NCI-H2196 treated with DMSO at 0.1 percent for 48 hours (cell line): ENCODE measurements around the gene PDE8B.
A peak's percentile ranks its signal among the peaks of the same experiment; 100 is the strongest.

ENCODE experiments used
- DNase-seq: peaks from one replicate; lab custom pipeline; 2025; ENCODE audit not compliant: unreplicated experiment; lab: John Stamatoyannopoulos, UW

The PDE8B gene, protein sequence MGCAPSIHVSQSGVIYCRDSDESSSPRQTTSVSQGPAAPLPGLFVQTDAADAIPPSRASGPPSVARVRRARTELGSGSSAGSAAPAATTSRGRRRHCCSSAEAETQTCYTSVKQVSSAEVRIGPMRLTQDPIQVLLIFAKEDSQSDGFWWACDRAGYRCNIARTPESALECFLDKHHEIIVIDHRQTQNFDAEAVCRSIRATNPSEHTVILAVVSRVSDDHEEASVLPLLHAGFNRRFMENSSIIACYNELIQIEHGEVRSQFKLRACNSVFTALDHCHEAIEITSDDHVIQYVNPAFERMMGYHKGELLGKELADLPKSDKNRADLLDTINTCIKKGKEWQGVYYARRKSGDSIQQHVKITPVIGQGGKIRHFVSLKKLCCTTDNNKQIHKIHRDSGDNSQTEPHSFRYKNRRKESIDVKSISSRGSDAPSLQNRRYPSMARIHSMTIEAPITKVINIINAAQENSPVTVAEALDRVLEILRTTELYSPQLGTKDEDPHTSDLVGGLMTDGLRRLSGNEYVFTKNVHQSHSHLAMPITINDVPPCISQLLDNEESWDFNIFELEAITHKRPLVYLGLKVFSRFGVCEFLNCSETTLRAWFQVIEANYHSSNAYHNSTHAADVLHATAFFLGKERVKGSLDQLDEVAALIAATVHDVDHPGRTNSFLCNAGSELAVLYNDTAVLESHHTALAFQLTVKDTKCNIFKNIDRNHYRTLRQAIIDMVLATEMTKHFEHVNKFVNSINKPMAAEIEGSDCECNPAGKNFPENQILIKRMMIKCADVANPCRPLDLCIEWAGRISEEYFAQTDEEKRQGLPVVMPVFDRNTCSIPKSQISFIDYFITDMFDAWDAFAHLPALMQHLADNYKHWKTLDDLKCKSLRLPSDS

DNA sequence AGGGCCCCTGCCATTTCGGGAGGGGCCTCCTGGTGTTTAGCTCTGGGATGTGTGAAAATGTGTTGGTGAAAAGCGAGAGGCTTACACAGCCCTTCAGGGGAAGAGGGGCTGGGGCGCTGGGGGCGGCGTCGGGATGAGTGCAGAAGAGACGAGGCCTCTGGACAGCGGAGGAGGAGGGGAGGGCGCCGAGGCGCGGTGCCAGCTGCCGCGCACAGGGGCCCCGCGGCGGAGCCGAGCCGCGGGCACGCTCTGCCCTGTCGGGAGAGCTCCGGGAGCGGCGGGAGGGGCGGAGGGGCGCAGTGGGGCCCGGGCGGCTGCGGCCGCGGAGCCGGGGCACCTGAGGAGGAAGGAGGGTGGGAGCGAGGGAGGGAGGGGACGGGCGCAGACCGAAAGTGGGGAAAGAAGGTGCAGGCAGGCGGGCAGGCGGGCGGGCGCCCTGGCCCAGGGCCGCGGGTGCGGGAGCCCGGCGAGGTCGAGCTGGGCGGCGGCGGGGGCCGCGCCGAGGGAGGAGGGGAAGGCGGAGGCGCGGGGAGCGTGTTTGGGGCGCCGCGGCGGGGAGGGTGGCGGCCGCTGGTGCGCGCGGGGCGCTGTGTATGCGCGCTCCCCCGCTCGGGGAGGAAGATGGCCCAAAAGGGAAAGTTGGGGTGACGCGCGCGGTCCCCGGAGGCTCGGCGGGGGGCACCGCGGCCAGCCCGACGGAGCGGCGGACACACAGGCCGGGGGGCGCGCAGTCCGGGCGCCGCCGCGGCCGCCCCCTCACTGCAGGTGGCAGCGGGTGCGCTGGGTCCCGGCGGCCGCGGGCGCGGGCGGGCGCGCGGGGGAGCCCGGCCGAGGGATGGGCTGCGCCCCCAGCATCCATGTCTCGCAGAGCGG, at the start of gene PDE8B:
TSS of gene PDE8B (plus strand) at position 590 of the 873 bp plus-strand sequence. CDS start at position 836, 246 bp downstream.
- no peak for DNase-seq

DNA sequence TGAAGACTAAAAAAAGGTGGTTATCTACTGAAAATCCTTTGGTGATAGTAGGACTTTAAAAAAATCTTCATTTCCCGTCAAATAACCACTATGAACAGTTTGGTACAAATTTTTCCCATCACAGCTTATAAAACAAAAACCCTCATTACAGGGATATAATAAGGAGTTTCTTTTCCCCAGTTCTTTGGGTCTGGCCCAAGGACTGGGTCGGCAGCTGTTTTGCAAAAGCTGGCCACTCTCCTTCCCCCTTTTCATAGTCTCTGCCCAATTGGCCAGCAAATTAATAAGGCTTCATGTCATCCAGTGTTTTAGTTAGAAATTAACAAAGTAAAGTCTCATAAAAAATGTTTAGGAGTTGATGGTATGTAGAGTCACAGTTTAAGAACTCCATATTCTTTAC, 47.0 kb upstream of the PDE8B start:
- DNase-seq: no peak

DNA sequence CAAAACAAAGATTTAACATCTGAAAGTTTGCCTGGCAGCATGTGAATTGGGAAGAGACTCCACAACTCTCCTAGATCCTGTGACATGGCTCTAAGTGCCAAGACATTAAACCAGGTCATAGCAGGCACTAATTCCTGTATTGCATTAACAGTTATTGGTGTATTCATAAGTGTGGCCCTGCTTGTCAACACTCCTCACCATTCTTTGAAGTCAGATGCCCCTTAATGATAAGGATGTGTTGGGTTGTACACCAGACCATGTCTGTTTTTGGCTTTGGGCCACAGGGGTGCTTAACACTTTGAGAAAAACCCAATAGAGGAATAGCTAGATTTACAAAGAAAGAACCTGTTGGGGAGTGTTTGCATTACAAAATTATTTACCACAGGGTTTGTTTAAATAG, 43.4 kb upstream of the PDE8B start:
- DNase-seq: no peak

GRCh38 chr5:77167695-77168121, 42.8 kb upstream of the PDE8B start:
- DNase-seq: no peak

DNA sequence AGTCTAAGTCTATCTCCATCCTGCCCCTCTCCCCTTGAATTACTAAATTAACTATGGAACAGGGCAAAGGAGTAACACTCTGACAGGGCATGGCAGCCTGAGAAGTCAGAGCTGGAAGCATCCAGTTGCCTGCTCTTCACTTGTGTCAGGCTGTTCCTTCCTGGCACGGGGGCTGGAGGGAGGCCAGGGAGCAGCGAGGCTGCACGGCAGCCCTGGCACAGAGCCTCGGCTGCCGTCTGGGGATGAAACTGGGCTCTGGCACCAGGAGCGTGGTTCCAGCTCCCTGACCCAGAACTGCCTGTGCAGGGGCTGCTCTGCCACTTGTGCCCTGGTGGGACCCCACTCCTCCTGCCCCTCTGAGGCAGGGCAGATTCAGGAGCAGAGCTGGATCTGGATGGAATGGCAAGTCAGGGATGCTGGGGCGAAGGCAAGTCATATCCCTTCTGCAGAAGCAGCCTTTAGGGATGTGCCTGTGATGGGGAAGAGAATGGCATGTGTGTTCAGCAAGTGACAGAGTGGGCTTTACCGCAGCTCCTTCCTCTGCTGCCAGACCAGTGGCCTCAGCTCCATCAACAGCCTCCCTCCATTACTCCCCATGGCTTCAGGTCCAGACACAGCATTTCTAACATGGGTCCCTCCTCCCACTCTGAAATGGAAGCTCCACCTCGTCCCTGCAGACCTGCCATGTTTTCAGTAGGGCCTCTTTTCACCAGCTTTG, 42.2 kb upstream of the PDE8B start:
- DNase-seq: peak; percentile 29

DNA sequence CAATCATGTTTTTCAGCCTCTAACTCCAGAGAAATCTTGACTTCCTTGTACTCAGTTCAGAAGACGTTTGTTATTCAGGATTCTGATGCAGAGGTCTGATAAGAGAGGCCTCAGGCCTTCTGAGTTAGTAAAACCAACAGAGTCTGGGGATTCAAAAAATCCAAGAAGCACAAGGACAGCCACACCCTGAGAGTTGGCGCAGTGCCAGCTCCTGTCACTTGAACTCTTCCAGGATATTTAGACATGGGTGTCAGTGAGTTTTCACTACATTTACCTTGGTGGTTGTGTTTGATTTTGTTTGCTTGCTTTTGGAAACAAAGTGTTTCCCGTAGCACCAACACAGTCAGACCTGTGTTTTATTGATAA, 41.6 kb upstream of the PDE8B start:
- no peak for DNase-seq

- DNase-seq: no peak
These were observed 40.1 kb upstream of the PDE8B start for GRCh38 chr5:77170196-77170890.

- no peak for DNase-seq
These were observed 39.2 kb upstream of the PDE8B start for GRCh38 chr5:77171141-77171910.

DNA sequence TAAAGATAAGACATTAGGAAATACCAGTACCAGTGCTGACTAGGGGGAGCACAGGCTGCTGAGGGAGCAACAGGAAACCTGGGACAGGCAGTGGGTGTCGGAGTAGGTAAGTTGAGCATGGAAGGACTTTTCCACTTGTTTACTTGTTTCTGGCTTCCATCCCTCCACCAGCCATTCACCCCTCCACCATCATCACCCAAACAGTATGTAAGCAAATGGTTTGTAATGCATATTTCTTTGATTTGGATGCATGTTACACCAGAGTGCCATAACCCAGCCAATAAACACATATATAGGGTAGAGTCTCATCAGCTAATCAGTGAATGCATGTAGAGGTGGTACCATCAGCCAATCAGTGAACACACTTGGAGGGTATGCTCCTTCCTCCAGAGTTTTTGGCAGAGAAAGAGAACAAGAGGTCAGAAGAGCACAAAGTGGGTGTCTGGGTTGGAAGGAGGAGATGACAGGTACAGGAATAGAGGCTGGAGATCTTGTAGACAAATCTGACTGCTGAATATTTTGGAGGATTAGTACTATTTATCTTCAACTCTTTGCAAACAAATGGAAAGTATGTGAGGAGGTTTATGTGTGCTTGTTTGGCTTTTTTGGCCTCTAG, 37.7 kb upstream of the PDE8B start:
- no peak for DNase-seq

DNA sequence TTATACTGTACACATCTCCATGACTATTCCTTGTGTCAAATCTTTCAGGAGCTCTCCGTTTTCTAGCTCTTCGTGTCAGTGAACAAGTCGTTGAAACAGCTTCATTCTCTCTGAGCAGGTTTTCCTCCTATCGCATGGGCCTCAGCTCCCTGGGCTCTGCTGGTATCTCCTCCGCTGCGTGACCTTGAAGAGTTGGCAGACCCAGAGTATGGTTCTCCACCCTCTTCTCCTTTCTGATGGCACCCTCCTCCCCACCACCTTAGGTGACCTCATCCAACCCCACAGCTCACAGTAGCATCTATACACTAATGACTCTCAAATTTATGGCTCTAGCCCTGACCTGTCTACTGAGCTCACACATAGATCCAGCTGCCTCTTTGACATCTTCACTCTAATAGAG, 36.0 kb upstream of the PDE8B start:
- DNase-seq: no peak

- no peak for DNase-seq
These were observed 35.2 kb upstream of the PDE8B start for GRCh38 chr5:77175231-77175630.

DNA sequence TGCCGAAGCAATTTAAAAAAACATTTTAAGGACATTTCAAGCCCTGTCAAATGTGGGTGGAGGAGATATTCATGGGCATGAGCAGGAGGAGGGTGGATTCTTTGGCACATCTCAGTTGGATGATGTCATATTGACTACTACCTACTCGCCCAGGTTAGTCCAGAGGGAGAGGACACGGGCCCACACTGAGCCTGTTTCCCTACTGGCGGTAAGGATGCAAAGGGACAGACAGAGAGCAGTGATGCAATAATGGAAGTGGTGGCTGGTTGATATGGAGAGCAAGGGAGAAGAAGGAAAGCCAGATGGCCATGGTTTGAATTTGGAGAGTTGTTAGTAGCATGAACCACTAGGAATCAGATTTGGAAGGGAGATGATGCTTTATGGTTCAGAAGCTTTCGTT, 34.1 kb upstream of the PDE8B start:
- no peak for DNase-seq

DNA sequence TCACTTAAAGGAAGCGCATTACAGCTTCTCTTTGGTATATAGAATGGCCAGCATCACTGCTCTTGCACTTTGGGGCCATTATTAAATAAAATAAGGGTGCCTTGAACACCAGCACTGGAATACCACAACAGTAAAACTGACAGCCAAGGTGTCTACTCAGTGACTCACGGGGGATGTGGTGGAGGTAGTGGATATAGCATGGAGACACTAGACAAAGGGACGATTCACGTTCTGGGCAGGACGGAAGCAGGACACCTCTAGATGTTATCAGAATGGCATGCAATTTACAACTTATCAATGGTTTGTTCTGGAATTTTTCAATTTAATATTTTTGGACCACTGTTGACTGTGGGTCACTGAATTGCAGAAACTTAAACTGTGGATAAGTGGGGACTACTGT, 32.9 kb upstream of the PDE8B start:
- DNase-seq: no peak

- DNase-seq: no peak
These were observed 30.1 kb upstream of the PDE8B start for GRCh38 chr5:77180167-77181081.

DNA sequence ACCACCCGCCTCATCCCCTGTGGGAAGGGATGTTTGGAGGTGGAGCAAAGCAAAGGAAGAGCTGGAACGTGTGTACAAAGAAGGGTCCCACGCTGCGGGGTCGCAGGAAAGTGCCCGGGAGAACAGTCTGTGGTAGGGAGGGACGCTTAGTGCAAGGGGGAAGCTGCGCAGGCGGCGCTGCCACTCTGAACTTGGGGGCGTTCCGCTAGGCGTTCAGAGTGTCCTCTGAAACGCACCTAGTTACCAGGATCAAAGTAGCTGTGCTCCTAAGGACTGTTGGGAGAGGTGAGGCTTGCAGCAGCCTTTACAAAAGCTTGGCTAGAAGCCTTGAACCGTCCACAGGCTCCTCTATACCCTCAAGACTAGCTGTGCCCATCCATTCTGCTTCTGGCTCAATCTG, 29.3 kb upstream of the PDE8B start:
- DNase-seq: no peak

- no peak for DNase-seq
These were observed 28.7 kb upstream of the PDE8B start for GRCh38 chr5:77181596-77182304.

- DNase-seq: no peak
These were observed 28.1 kb upstream of the PDE8B start for GRCh38 chr5:77182367-77182766.
